AG04449 (cell line): ENCODE measurements around the gene MLXIP.
"Not testable (repeated sequence)": the region's sequence is repeated elsewhere in the genome, so short reads cannot be mapped to it uniquely, and the experiment has no call there.

ENCODE experiments used
- CTCF ChIA-PET: fragments of 350-600 bp; formaldehyde crosslinking; extraction: SDS; loops from one replicate; lab custom pipeline; 2021; ENCODE audit warnings: antibody characterized with exemption; lab: Yijun Ruan, JAX
- POLR2A ChIA-PET: fragments of 400-600, 350-600 bp; formaldehyde crosslinking; extraction: SDS; loops from one replicate; lab custom pipeline; 2020; ENCODE audit warnings: antibody characterized with exemption, inconsistent platforms; lab: Yijun Ruan, JAX
- DNase-seq: peaks from one replicate; pipeline ENCODE4 v3.0.0-alpha.2; 2010; ENCODE audit warnings: low read depth, low spot score
- H3K4me3 ChIP-seq: 2 replicates; pipeline ENCODE4 v1.5.1; 2011; ENCODE audit warnings: low read depth, mild to moderate bottlenecking, control low read depth, low read length
- CTCF ChIP-seq: IDR thresholded peaks from one replicate; pipeline ENCODE4 v1.5.1; 2011; ENCODE audit warnings: mild to moderate bottlenecking, moderate library complexity, low read length, control low read depth, inconsistent platforms; ENCODE audit not compliant: insufficient read depth; ENCODE audit errors: missing control alignments

Gene MLXIP

GRCh38 chr12:122050706-122051105 lies 27.9 kb upstream of the MLXIP start:
- no peak overlapping the region for H3K4me3 ChIP-seq
- no peak for TF ChIP-seq CTCF
- ChIA-PET POLR2A (no interaction called here), CTCF (interaction anchor here (0.6 to 16.8 kb wide), 8 partner anchors 10 to 158 kb away, joined by 3 to 504 read pairs (median 4); partner anchors contain the start of gene CFAP251)
- no peak for DNase-seq

GRCh38 chr12:122051231-122051876 lies 27.2 kb upstream of the MLXIP start:
- POLR2A ChIA-PET: no interaction called here
- TF ChIP-seq CTCF: no peak
- CTCF ChIA-PET: interaction anchor here (0.6 to 16.8 kb wide), 8 partner anchors 9 to 141 kb away, joined by 3 to 504 read pairs (median 4); partner anchors contain the start of gene CFAP251
- H3K4me3 ChIP-seq: no peak overlapping the region
- DNase-seq: no peak

GRCh38 chr12:122052285-122052684 lies 26.3 kb upstream of the MLXIP start:
- CTCF ChIA-PET: interaction anchor here (0.9 to 16.8 kb wide), 4 partner anchors 8 to 138 kb away, joined by 3 to 504 read pairs (median 6); no protein-coding TSS in a partner anchor
- TF ChIP-seq CTCF: no peak
- H3K4me3 ChIP-seq: no peak overlapping the region
- no peak for DNase-seq
- POLR2A ChIA-PET: no interaction called here

- POLR2A ChIA-PET: no interaction called here
- CTCF ChIA-PET: interaction anchor here (0.6 to 16.8 kb wide), 35 partner anchors 8 to 171 kb away, joined by 3 to 504 read pairs (median 4); partner anchors contain the start of gene DIABLO
- DNase-seq: no peak
Observed at GRCh38 chr12:122054842-122055520, 23.6 kb upstream of the MLXIP start.

GRCh38 chr12:122056406-122056805 lies 22.1 kb upstream of the MLXIP start:
- CTCF ChIA-PET: interaction anchor here (1.0 to 16.8 kb wide), 6 partner anchors 8 to 135 kb away, joined by 3 to 504 read pairs (median 28); no protein-coding TSS in a partner anchor

More at GRCh38 chr12:122054842-122055520, 23.6 kb upstream of the MLXIP start:
- TF ChIP-seq CTCF: no peak
- H3K4me3 ChIP-seq: no peak overlapping the region

GRCh38 chr12:122057007-122057735 lies 21.4 kb upstream of the MLXIP start:
- ChIA-PET CTCF (interaction anchor here (2.8 to 16.8 kb wide), 2 partner anchors 10 to 66 kb away, joined by 12 to 504 read pairs; no protein-coding TSS in a partner anchor), POLR2A (no interaction called here)
- DNase-seq: no peak
- no peak overlapping the region for H3K4me3 ChIP-seq
- no peak for TF ChIP-seq CTCF

More at GRCh38 chr12:122056406-122056805, 22.1 kb upstream of the MLXIP start:
- H3K4me3 ChIP-seq, DNase-seq, POLR2A ChIA-PET: not testable (repeated sequence)
